ENCODE data around the gene TIAM2. TPM values are rescaled to one million over a fixed set of nuclear protein-coding genes. Genes with fewer than 3 reads are reported as not detected.

TIAM2 gene
- total and polyA plus RNA-seq, 10 of the 15 experiments (the other 5 are each of a cell fraction or from before 2014, with no cell fraction given) = 1.1 to 10.5 (median 2.3) TPM

DNA sequence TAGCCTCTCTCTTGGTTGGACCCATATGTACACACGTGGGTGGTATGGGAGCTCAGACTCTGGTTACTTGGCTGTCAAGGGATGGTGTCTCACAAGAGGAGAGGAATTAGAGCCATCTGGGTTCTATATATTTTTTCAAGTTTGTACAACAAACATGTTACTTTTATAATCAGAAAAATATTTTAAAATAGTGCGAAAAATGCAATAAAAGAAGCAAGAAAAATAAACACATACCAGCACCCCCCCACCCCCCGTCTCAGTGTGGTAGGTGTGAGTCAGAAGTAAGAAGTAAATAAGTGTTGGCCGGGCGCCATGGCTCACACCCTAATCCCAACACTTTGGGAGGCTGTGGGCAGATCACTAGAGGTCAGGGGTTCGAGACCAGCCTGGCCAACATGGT lies 2.1 kb upstream of the TIAM2 start (continued):
- TF ChIP-seq, protein P1, sequence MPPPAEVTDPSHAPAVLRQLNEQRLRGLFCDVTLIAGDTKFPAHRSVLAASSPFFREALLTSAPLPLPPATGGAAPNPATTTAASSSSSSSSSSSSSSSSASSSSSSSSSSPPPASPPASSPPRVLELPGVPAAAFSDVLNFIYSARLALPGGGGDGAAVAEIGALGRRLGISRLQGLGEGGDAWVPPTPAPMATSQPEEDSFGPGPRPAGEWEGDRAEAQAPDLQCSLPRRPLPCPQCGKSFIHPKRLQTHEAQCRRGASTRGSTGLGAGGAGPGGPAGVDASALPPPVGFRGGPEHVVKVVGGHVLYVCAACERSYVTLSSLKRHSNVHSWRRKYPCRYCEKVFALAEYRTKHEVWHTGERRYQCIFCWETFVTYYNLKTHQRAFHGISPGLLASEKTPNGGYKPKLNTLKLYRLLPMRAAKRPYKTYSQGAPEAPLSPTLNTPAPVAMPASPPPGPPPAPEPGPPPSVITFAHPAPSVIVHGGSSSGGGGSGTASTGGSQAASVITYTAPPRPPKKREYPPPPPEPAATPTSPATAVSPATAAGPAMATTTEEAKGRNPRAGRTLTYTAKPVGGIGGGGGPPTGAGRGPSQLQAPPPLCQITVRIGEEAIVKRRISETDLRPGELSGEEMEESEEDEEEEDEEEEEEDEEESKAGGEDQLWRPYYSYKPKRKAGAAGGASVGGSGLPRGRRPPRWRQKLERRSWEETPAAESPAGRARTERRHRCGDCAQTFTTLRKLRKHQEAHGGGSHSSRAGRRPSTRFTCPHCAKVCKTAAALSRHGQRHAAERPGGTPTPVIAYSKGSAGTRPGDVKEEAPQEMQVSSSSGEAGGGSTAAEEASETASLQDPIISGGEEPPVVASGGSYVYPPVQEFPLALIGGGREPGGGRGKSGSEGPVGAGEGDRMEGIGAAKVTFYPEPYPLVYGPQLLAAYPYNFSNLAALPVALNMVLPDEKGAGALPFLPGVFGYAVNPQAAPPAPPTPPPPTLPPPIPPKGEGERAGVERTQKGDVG (CRISPR knock-in tag; IDR thresholded peaks at IDR 0.05) = no peak
- TF ChIP-seq SPI1 (IDR thresholded peaks at IDR 0.05; ENCODE audit: borderline replicate concordance, insufficient read depth, low read depth, low read length) = no peak

DNA sequence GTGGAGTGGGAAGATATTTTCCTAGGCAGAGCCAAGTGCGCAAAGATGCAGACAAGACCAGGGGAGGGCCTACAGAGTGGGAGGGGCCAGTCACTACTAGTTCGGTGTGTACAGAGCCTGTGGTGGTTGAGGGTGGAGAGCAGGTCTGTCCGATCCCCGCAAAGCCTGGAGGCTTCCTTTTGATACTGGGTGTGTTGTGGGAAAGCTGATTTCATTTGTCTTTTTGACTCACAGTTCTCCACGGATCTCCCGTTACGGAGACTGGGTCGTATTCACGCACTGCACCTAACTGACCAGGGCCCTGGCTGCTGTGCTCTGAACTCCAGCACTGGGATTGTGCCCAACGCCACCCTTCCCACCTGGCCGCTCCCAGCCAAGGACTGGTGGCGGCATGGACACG lies 1.4 kb upstream of the TIAM2 start:
- ChIA-PET POLR2A (no interaction called here), SMC1A (ENCODE audit: uncharacterized antibody, unreplicated experiment) (no interaction called here), RAD21 (ENCODE audit: unreplicated experiment) (no interaction called here), CTCF (no interaction called here)
- DNase-seq (ENCODE audit: low read depth, low spot score) (no peak), FAIRE-seq (no peak), ATAC-seq (no peak)
- Histone ChIP-seq H3K4me2 (ENCODE audit: control insufficient read depth, insufficient read depth) (no peak overlapping the region), H3K27me3 (replicated peaks in 1 of 2; ENCODE audit: control insufficient read depth in 2 of 2, insufficient read depth in 2 of 2, low read length in 1 of 2) (peaks cover 5 to 10% of the 10 kb centered on the region in 2 experiments; a peak in 3 of 4 replicates), H3K9me3 (replicated peaks; ENCODE audit: control insufficient read depth, insufficient read depth, low read length) (no peaks in the 10 kb centered on the region), H3K4me3 (no peak overlapping the region), H3K36me3 (ENCODE audit: control insufficient read depth in 2 of 2, insufficient read depth in 2 of 2, low read length in 1 of 2) (no peaks in the 10 kb centered on the region), H3K9ac (ENCODE audit: control insufficient read depth, insufficient read depth, low read length) (no peak overlapping the region), H2AFZ (ENCODE audit: control insufficient read depth, low read depth, low read length) (no peak overlapping the region), H3K27ac (ENCODE audit: control insufficient read depth, insufficient read depth) (no peak overlapping the region), H3K79me2 (ENCODE audit: control insufficient read depth, insufficient read depth, low read length) (no peaks in the 10 kb centered on the region), H4K20me1 (ENCODE audit: control insufficient read depth, insufficient read depth) (no peaks in the 10 kb centered on the region), H3K4me1 (ENCODE audit: control insufficient read depth, insufficient read depth, low read length) (no peaks in the 10 kb centered on the region)
- 92% methylated on average over 11 of the region's 13 CpGs for WGBS (ENCODE audit: insufficient coverage, insufficient replicate concordance, low lambda C conversion rate, missing lambda C conversion rate)
- intact Hi-C loops (cut with micrococcal nuclease; ENCODE audit: unreplicated experiment) = no loop called here
- TF ChIP-seq PAX5 (IDR thresholded peaks at IDR 0.05; ENCODE audit: borderline replicate concordance, low read depth, low read length) = no peak
- TF ChIP-seq CBX5 (IDR thresholded peaks at IDR 0.05; ENCODE audit: low read depth) = no peak
- TF ChIP-seq CHD2 (IDR thresholded peaks at IDR 0.05; ENCODE audit: borderline replicate concordance, low read depth, low read length) = no peak
- TF ChIP-seq MYB (IDR thresholded peaks at IDR 0.05; ENCODE audit: borderline replicate concordance, low read depth, low read length) = no peak
- no peak for TF ChIP-seq ZBED1 (IDR thresholded peaks at IDR 0.05; ENCODE audit: borderline replicate concordance)
- TF ChIP-seq NR2C2 (IDR thresholded peaks at IDR 0.05; ENCODE audit: borderline replicate concordance, control insufficient read depth, insufficient read length, low read depth) = no peak
- no peak for TF ChIP-seq MXI1 (IDR thresholded peaks at IDR 0.05; ENCODE audit: low read depth, low read length)
- TF ChIP-seq STAT1 (conservative IDR thresholded peaks at IDR 0.05) = no peak
- no peak for TF ChIP-seq NR2F1 (conservative IDR thresholded peaks at IDR 0.05)
- TF ChIP-seq SREBF1 (IDR thresholded peaks at IDR 0.05; ENCODE audit: low read length) = no peak
- TF ChIP-seq TCF7 (IDR thresholded peaks at IDR 0.05; ENCODE audit: borderline replicate concordance) = no peak
- TF ChIP-seq FOXK2 (IDR thresholded peaks at IDR 0.05) = no peak
- TF ChIP-seq ZSCAN29 (IDR thresholded peaks at IDR 0.05) = no peak
- TF ChIP-seq SIN3A (IDR thresholded peaks at IDR 0.05; ENCODE audit: low read depth, low read length) = no peak
- TF ChIP-seq CREM (IDR thresholded peaks at IDR 0.05; ENCODE audit: low read depth) = no peak
- TF ChIP-seq HDAC6 (IDR thresholded peaks at IDR 0.05; ENCODE audit: unreplicated experiment) = no peak
- in situ Hi-C loops (cut with MboI) = no loop called here
- no TSS peak for BruUV-seq (replicated peaks)

Measured in GM12878 (cell line).